ENCODE results near the gene PPP2R2B. TPM values are rescaled to one million over a fixed set of nuclear protein-coding genes. Genes with fewer than 3 reads are reported as not detected.

Gene PPP2R2B
- 134 TPM for total RNA-seq

DNA sequence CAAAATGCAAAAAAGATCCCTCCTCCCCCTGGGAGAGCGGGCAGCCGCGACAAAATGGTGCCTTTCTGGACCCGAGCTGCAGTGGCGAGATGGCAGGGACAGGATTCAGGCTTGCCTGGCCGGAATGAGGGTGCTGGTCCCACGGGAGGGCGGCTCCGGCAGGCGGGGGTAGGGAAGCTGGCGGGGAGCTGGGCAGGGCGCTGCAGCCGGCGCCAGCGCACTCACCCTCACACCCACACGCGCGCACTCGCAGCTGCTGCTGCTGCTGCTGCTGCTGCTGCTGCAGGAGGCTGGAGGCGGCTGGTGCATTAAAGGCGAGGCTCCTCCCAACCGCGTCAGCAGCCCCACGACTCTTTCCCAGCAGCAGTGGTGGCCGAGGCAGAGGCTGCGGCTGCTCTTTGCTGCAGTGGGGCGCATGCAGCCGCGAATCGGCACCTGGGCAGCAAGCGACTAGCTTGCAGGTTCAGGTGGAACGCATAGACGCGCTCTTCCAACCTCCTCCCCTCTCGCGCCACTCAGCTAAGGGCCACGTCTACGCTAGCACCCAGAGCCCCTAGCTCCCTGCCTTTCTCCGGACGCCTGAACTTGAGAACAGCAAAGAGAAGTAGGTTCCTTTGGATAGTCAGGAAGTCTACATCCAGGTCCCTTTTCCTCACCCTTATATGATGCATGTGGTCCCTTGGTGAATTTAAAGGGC is at the start of gene PPP2R2B:
Gene PPP2R2B (minus strand): TSS at position 282 of the 697 bp plus-strand sequence.

Small RNA genes lying within 50 kb of the gene (small RNA-seq; reads per million reads assigned to genes)
- not detected for gene RN7SL791P

Data from diencephalon (tissue), 1 donor.